HepG2 (cell line): ENCODE measurements around the gene BCAS3. TPM values are rescaled to one million over a fixed set of nuclear protein-coding genes. Genes with fewer than 3 reads are reported as not detected.

Experiments
- ASH2L ChIP-seq: fragments of 300-600, 200-600 bp; sonication (generic); IDR thresholded peaks from 2 replicates; pipeline ENCODE4 v1.7.0; 2017; ENCODE audit warnings: low read depth, mild to moderate bottlenecking, moderate library complexity, mixed read lengths, low read length; ENCODE audit not compliant: insufficient read length
- HMG20B ChIP-seq: conservative IDR thresholded peaks from 2 replicates; pipeline ENCODE4 v1.6.1; 2016; ENCODE audit warnings: missing genetic modification reagents, missing compliant biosample characterization
- KDM3A ChIP-seq: IDR thresholded peaks from 2 replicates; pipeline ENCODE4 v1.6.1; 2018; ENCODE audit warnings: low read depth, missing compliant biosample characterization
- MBD4 ChIP-seq: IDR thresholded peaks from 2 replicates; pipeline ENCODE4 v1.6.1; 2012; ENCODE audit warnings: low read length, inconsistent platforms, borderline replicate concordance
- NR2F6 ChIP-seq, 2 experiments: IDR thresholded peaks; 2 replicates each; pipeline ENCODE4 v1.6.1; 2016; ENCODE audit warnings: antibody characterized with exemption in 1 of 2, mild to moderate bottlenecking in 1 of 2
- RARG ChIP-seq: sonication (generic); formaldehyde crosslinking; IDR thresholded peaks from 2 replicates; pipeline ENCODE4 v1.4.0; 2020; ENCODE audit warnings: low read depth, mild to moderate bottlenecking, missing genetic modification reagents
- SNAI1 ChIP-seq: sonication (generic); formaldehyde crosslinking; IDR thresholded peaks from 2 replicates; pipeline ENCODE4 v1.5.0; 2020; ENCODE audit warnings: mild to moderate bottlenecking, missing genetic modification reagents, borderline replicate concordance
- SPEN ChIP-seq: sonication (generic); formaldehyde crosslinking; IDR thresholded peaks from 2 replicates; pipeline ENCODE4 v1.5.1; 2020; ENCODE audit warnings: low read depth, mild to moderate bottlenecking, missing genetic modification reagents
- SRSF9 ChIP-seq: fragments of 200-400 bp; formaldehyde crosslinking; IDR thresholded peaks from 2 replicates; pipeline ENCODE4 v1.6.1; 2018; ENCODE audit warnings: borderline replicate concordance, mild to moderate bottlenecking, low read depth, low read length; ENCODE audit not compliant: insufficient read depth, poor library complexity, severe bottlenecking
- YEATS4 ChIP-seq: sonication (generic); formaldehyde crosslinking; IDR thresholded peaks from 2 replicates; pipeline ENCODE4 v1.4.0; 2020; ENCODE audit warnings: missing genetic modification reagents, borderline replicate concordance
- ZBTB20 ChIP-seq: sonication (generic); formaldehyde crosslinking; IDR thresholded peaks from 2 replicates; pipeline ENCODE4 v1.8.1; 2023; ENCODE audit warnings: missing genetic modification reagents, low read depth, mild to moderate bottlenecking, borderline replicate concordance
- ZFAT ChIP-seq: sonication (generic); formaldehyde crosslinking; conservative IDR thresholded peaks from 2 replicates; pipeline ENCODE4 v1.8.1; 2023; ENCODE audit warnings: missing genetic modification reagents, inconsistent platforms
- ZNF136 ChIP-seq: sonication (generic); formaldehyde crosslinking; IDR thresholded peaks from 2 replicates; pipeline ENCODE4 v1.8.1; 2022; ENCODE audit warnings: low read depth, mild to moderate bottlenecking, moderate library complexity, missing genetic modification reagents
- ZNF256 ChIP-seq: sonication (generic); formaldehyde crosslinking; conservative IDR thresholded peaks from 2 replicates; pipeline ENCODE4 v1.4.0; 2020; ENCODE audit warnings: missing genetic modification reagents
- ZNF530 ChIP-seq: sonication (generic); formaldehyde crosslinking; IDR thresholded peaks from 2 replicates; pipeline ENCODE4 v1.5.0; 2020; ENCODE audit warnings: low read depth, mild to moderate bottlenecking, missing genetic modification reagents
- ZNF547 ChIP-seq: sonication (generic); formaldehyde crosslinking; IDR thresholded peaks from 2 replicates; pipeline ENCODE4 v1.5.1; 2020; ENCODE audit warnings: mild to moderate bottlenecking, missing genetic modification reagents
- ZNF605 ChIP-seq: sonication (generic); formaldehyde crosslinking; IDR thresholded peaks from 2 replicates; pipeline ENCODE4 v1.8.0; 2022; ENCODE audit warnings: mild to moderate bottlenecking, missing genetic modification reagents
- ZNF672 ChIP-seq: sonication (generic); formaldehyde crosslinking; IDR thresholded peaks from 2 replicates; pipeline ENCODE4 v1.8.1; 2022; ENCODE audit warnings: missing genetic modification reagents
- ZNF83 ChIP-seq: sonication (generic); formaldehyde crosslinking; IDR thresholded peaks from 2 replicates; pipeline ENCODE4 v1.4.0; 2020; ENCODE audit warnings: missing genetic modification reagents, mild to moderate bottlenecking, borderline replicate concordance
- polyA plus RNA-seq, 8 experiments: library from polyadenylated mRNA; depleted of rRNA in 3 of 8; stranded (reverse) in 7 of 8; unstranded in 1 of 8; fragments of >200 nt; fragmentation: Illumina TruSeq in 4 of 8; extraction: Trizol in 4 of 8; gene quantifications; 2 replicates each; pipeline versions ENCODE4 v1.2.1 to v1.2.3, GENCODE V29; 2011 to 2016; ENCODE audit warnings: low read depth in 4 of 8, missing spikeins in 1 of 8, mixed read lengths in 1 of 8; ENCODE audit not compliant: insufficient read depth in 1 of 8
- total RNA-seq, 5 experiments: library from RNA; depleted of rRNA; stranded (reverse); fragments of >200 nt; fragmentation: Illumina TruSeq; extraction: Trizol; gene quantifications; 2 replicates each; pipeline ENCODE4 v1.2.3, GENCODE V29; 2016; ENCODE audit warnings: low read depth in 1 of 5
- TF ChIP-seq, protein P1 (sequence below): sonication (generic); formaldehyde crosslinking; IDR thresholded peaks from 2 replicates; pipeline ENCODE4 v1.4.0; 2020; ENCODE audit warnings: missing genetic modification reagents
- TF ChIP-seq, protein P2 (sequence below): sonication (generic); formaldehyde crosslinking; IDR thresholded peaks from 2 replicates; pipeline ENCODE4 v1.4.0; 2020; ENCODE audit warnings: missing genetic modification reagents
- TF ChIP-seq, protein P3 (sequence below): sonication (generic); formaldehyde crosslinking; IDR thresholded peaks from 2 replicates; pipeline ENCODE4 v1.4.0; 2020; ENCODE audit warnings: missing genetic modification reagents, borderline replicate concordance

The BCAS3 gene
- total and polyA plus RNA-seq, 2 of the 13 experiments (the other 11 are each of a cell fraction or from before 2014, with no cell fraction given), result 10.7 to 11.2 TPM

DNA sequence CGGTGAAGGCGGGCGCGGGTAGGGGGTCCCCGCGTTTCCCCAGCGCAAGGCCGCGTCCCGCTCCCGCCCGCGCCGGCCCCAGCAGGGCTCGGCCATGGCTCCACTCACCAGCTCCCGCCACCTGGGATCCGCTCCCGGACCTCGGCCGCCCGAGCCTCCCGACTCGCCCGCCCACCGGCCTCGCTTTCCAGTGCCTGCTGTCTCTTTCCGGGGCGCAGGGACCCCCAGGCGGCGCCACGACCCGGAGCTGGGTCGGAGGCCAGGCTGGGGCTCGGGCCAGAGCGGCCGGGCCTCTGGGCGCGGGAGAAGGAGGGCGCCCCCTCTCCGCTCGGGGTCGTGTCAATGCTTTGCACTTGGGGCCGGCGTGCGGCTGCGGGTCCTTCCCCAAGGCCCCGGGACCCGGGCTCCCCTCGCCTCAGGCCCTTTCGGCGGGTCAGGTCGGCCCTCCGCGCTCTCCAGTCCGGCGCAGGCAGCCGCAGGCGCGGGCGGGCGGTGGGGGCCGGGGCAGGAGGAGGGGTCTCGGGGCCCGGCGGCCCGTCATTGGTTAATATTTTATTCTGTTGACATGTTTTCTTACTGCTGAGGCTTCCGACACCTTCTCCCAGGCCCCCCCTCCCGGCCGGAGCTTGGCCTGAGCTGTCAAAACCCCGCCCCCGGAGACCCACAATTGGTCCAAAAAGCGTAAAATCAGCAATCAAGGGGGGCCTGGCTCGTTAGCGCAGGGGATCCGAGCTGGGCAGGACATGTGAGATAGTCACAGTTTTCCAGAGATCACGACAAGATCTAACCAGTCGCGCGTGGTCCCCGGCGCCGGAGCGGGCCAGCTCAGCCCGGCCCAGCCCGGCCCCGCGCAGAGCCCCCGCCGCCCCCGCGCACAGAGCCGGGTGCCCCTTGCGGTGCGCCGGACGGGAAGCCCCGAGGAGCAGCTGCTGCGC lies 721.7 kb downstream of the BCAS3 start, which contains the start of gene TBX2 (continued):
- TF ChIP-seq, protein P1, sequence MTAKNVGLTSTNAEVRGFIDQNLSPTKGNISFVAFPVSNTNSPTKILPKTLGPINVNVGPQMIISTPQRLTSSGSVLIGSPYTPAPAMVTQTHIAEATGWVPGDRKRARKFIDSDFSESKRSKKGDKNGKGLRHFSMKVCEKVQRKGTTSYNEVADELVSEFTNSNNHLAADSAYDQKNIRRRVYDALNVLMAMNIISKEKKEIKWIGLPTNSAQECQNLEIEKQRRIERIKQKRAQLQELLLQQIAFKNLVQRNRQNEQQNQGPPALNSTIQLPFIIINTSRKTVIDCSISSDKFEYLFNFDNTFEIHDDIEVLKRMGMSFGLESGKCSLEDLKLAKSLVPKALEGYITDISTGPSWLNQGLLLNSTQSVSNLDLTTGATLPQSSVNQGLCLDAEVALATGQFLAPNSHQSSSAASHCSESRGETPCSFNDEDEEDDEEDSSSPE (CRISPR knock-in tag), result peak; percentile 56; the same call in 1 of the 2 replicates
- TF ChIP-seq HMG20B (CRISPR knock-in tag) (peak; percentile 21; the same call in 1 of the 2 replicates), ZNF547 (CRISPR knock-in tag) (peak; percentile 88), ZBTB20 (no peak), RARG (CRISPR knock-in tag) (no peak), SPEN (peak; percentile 67), YEATS4 (CRISPR knock-in tag) (peak; percentile 70; the same call in 1 of the 2 replicates), MBD4 (no peak), NR2F6 (IDR thresholded peaks at IDR 0.05) (no peak), NR2F6 (CRISPR knock-in tag; IDR thresholded peaks at IDR 0.05) (no peak), ZNF136 (CRISPR knock-in tag) (no peak), ZFAT (0 out of 2 replicates have a peak, but pooled peaks have one; percentile 61), KDM3A (no peak; the same call in 1 of the 2 replicates), ZNF256 (CRISPR knock-in tag) (peak; percentile 20; the same call in 1 of the 2 replicates), ZNF83 (CRISPR knock-in tag) (no peak), SNAI1 (CRISPR knock-in tag) (no peak), ZNF530 (CRISPR knock-in tag) (no peak), SRSF9 (no peak), ZNF672 (CRISPR knock-in tag) (no peak), ZNF605 (CRISPR knock-in tag) (no peak), ASH2L (peak; percentile 63)
- TF ChIP-seq, protein P2, sequence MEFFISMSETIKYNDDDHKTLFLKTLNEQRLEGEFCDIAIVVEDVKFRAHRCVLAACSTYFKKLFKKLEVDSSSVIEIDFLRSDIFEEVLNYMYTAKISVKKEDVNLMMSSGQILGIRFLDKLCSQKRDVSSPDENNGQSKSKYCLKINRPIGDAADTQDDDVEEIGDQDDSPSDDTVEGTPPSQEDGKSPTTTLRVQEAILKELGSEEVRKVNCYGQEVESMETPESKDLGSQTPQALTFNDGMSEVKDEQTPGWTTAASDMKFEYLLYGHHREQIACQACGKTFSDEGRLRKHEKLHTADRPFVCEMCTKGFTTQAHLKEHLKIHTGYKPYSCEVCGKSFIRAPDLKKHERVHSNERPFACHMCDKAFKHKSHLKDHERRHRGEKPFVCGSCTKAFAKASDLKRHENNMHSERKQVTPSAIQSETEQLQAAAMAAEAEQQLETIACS (CRISPR knock-in tag), result peak; percentile 33; the same call in 1 of the 2 replicates
- TF ChIP-seq, protein P3, sequence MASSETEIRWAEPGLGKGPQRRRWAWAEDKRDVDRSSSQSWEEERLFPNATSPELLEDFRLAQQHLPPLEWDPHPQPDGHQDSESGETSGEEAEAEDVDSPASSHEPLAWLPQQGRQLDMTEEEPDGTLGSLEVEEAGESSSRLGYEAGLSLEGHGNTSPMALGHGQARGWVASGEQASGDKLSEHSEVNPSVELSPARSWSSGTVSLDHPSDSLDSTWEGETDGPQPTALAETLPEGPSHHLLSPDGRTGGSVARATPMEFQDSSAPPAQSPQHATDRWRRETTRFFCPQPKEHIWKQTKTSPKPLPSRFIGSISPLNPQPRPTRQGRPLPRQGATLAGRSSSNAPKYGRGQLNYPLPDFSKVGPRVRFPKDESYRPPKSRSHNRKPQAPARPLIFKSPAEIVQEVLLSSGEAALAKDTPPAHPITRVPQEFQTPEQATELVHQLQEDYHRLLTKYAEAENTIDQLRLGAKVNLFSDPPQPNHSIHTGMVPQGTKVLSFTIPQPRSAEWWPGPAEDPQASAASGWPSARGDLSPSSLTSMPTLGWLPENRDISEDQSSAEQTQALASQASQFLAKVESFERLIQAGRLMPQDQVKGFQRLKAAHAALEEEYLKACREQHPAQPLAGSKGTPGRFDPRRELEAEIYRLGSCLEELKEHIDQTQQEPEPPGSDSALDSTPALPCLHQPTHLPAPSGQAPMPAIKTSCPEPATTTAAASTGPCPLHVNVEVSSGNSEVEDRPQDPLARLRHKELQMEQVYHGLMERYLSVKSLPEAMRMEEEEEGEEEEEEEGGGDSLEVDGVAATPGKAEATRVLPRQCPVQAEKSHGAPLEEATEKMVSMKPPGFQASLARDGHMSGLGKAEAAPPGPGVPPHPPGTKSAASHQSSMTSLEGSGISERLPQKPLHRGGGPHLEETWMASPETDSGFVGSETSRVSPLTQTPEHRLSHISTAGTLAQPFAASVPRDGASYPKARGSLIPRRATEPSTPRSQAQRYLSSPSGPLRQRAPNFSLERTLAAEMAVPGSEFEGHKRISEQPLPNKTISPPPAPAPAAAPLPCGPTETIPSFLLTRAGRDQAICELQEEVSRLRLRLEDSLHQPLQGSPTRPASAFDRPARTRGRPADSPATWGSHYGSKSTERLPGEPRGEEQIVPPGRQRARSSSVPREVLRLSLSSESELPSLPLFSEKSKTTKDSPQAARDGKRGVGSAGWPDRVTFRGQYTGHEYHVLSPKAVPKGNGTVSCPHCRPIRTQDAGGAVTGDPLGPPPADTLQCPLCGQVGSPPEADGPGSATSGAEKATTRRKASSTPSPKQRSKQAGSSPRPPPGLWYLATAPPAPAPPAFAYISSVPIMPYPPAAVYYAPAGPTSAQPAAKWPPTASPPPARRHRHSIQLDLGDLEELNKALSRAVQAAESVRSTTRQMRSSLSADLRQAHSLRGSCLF, result no peak
